Activated naive CD4-positive, alpha-beta T cell treated with anti-CD3 and anti-CD28 coated beads, Interleukin-2, amount 50 U/mL, for 16 hours (primary cell): ENCODE results near the gene ERV3-1.
"Not testable (repeated sequence)": the region's sequence is repeated elsewhere in the genome, so short reads cannot be mapped to it uniquely, and the experiment has no call there.

Source experiments
- DNase-seq: peaks from one replicate; pipeline ENCODE4 v3.0.0-alpha.2; 2020

The ERV3-1 gene, protein sequence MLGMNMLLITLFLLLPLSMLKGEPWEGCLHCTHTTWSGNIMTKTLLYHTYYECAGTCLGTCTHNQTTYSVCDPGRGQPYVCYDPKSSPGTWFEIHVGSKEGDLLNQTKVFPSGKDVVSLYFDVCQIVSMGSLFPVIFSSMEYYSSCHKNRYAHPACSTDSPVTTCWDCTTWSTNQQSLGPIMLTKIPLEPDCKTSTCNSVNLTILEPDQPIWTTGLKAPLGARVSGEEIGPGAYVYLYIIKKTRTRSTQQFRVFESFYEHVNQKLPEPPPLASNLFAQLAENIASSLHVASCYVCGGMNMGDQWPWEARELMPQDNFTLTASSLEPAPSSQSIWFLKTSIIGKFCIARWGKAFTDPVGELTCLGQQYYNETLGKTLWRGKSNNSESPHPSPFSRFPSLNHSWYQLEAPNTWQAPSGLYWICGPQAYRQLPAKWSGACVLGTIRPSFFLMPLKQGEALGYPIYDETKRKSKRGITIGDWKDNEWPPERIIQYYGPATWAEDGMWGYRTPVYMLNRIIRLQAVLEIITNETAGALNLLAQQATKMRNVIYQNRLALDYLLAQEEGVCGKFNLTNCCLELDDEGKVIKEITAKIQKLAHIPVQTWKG

DNA sequence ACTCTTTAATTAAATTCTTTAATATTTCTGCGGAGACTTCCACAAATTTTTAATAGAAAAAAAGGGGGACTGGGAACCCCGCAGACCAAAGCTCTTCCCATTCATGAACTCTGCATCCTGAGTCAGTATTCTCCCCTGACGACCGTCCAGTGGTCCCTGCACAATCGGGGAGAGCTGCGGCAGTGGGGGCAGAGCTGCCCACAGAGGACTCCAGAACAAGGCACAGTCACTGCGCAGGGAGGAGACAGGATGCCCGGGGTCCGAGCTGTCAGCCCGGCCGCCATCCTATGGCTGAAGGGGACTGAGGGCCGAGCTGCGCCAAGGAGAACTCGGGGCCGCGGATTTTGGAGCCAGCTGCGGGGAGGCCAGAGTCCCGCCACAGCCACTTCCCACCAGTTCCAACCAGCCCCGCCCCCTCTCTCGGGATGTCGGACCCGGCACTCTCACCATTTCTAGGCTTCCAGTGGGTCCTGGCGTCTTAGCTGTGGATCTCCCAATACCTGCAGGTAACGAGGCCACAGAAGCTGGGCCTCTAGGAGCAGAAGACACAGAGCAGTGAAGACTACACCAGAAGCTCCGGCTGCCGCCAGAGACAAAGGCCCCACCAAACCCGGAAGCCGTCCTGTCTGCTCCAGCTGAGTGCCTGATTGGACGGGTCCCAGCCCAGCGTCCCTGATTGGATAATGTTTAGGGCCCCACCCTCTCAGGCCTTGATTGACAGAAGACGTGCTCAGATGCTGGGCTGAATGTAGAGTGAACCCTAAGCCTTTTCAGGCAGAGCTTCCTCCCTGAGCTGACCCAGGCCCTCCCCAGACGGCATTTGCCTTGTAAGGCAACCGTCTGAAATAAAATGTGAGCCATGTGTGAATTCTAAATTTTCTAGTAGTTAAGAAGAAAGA, at the start of gene ERV3-1:
Gene ERV3-1 (minus strand): TSS at position 594 of the 899 bp plus-strand sequence. CDS start 13,661 bp downstream, outside the sequence.
- DNase-seq = peak; percentile 92

DNA sequence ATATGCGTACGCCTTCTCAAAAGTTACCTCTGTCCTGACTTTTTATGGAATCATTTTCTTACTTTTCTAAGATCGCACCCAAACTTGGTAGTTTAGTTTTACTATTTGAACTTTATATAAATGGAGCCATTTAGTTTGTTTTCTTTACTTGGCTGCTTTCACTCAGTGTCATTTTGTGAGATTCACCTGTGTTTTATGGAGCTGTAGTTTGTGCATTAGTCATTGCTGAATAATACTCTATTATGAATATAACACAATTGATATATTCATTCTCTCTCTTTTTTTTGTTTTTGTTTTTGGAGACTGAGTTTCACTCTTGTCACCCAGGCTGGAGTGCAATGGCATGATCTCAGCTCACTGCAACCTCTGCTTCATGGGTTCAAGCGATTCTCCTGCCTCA, 49.3 kb upstream of the ERV3-1 start:
- DNase-seq = not testable (repeated sequence)

DNA sequence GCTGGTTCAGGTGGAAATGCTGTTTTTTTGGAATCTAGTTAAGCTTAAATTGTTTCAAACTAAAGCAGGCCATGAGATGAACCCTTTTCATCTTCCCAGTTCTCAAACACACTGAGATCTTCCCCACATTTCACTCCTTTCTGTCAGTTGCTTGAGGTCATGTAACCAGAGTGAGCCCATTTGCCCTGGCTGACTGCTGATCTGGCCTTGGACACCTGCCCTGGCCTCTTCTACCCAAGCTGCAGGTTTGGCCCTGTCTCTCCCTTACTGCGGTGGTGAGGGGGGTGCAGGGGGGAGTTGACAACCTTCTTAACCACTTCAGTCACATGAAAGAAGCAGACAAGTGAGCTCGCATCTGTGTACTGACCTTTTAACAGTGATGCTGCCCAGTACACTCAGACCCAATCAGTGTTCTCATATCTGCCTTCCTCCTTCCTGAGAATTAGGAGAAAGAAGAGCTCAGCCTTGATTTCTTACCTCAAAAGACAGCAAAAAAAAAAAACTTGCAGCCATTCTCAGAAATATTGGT, 48.0 kb upstream of the ERV3-1 start:
- not testable (repeated sequence) for DNase-seq

DNA sequence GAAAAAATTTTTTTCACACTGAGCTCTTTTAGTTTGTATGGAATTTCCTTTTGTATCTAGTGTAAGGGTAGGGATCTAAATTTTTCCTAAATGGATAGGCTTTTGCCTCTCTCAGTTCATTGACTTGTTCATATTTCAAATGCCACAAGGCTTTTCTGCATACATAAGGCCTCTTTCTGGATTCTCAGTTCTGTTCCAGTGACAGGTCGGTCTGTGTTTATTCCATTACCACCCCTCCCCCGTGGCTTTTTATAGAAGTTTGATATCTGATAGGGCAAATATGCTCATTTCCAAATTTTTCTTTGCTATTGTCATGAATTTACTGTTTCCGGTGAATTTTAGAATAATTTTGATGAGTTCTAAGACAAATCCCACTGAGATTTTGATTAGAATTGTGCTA, 45.2 kb upstream of the ERV3-1 start:
- not testable (repeated sequence) for DNase-seq

DNA sequence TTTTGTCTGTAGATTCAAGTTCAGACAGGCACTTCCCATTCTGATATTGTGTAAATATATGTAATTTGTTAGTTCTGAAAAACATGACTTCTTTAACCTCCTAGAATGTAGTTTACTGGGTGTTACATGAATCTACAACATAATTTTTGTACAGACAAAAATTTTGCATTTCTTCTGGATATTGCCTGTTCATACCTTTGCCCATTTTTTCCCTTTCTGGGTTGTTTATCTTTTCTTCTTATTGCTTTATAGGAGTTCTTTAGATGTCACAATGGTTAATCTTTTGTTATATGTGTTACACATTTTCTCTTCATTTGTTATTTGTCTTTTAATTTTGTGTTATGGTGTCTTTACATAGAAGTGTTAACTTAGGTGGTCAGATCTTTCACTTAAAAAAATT, 44.7 kb upstream of the ERV3-1 start:
- not testable (repeated sequence) for DNase-seq

DNA sequence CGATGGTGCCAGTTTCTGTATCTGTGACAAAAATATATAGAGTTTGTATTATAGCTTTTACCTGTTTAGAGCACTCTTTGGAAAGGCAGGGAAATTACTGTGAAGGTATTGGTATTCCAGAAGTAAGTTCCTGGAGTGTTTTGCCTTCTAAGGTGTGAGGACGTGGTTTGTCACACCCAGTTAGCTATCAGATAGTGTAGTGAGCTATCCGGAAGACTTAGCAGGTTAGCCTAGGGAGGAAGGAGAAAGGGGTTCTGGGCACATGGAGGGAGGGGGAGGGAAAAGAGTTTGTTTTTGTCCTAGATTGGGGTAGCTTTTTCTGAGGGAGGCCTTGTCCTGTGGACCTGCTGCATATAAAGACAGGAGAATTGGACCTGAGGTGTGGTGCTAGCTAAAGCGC, 39.8 kb upstream of the ERV3-1 start:
- DNase-seq = not testable (repeated sequence)

DNA sequence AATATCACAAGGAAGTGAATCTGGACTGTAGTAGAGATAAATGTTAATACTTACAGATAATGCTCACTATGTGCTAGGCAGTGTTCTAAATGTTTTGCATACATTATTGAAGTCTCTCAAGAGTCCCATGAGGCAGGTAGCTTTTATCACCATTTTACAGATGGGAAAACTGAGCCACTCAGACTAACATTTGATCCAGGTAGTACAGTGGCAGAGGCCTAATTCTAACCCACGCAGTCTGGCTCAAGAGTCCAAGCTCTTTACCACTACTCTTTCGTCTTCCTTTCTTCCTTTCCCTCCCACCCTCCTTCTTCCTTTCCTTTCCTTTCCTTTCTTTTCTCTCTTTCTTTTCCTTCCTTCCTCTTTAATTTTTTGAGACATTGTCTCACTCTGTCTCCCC, 39.1 kb upstream of the ERV3-1 start:
- not testable (repeated sequence) for DNase-seq

DNA sequence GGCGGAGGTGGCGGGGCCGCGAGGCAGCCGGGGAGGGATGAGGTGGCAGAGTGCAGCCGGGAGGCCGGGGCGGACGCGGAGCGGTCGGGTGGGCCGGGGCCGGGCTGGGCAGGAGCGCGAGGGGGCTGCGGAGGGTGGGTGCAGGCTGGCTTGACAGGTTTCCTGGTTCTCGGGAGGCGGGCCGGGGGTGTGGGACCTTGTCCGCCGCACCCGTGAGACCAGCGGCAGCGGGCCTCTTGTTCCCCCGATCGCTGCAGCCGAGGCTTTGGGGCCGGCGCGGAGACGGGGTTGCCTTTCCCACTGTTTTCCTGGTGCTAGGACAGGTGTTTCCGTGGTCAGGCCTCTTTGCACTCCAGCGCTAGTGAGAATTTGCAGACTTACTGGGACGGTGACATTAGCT, 32.3 kb upstream of the ERV3-1 start:
- DNase-seq = peak; percentile 20

DNA sequence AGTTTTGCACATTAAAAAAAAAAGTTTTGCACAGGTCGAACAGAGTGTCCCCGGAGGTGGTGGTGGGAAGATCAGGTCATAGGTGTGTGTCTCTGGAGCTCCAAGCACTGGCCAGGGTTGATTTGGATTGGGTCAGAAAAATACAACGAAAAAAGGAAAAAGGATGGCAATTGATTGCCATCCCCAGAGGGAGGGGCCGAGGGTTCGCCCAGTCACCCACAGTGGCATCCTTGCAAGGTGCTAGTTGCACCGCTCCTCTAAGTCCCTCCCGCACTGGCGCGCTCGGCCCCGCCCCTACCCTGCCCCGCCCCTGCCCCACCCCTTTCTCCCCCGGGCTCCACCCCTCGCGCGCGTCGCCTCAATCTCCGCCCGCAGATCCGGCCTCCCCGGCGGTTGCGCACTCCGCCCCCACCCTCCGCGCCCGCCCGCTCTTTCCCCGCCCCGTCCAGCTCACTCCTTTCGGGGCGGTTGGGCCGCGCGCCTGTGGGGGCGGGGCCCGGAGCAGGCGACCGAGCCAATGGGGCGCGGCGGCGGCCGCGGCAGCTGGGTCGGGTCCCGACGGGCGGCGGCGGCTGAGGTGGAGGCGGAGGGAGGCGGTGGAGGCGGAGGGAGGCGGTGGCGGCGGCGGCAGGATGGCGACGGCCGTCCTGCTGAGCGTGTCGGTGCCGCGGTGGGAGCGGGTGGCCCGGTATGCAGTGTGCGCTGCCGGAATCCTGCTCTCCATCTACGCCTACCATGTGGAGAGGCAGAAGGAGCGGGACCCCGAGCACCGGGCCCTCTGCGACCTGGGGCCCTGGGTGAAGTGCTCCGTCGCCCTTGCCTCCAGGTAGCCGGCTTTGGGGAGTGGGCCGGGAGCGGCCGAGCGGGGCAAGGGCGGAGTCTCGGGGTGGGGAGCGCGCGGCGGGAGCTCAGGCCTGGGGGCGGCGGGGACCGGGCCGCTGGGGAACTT, 31.5 kb upstream of the ERV3-1 start:
- DNase-seq = peak; percentile 93

DNA sequence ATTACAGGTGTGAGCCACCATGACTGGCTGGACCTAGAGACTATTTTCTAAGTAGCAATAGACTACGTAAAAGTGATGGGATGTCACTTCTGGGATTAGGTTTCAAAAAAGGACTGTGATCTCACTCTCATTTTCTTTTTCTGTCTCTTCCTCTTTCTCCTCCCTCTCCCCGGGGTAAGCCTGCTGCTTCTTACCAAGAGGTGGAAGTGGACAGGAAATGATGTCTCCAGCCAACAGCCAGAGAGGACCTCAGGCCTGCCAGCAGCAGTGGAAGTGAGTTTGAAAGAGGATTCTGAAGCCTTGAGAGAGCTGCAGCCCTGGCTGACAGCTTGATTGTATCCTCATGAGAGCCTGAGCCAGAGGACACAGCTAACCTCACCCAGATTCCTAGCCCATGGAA, 30.0 kb upstream of the ERV3-1 start:
- not testable (repeated sequence) for DNase-seq

DNA sequence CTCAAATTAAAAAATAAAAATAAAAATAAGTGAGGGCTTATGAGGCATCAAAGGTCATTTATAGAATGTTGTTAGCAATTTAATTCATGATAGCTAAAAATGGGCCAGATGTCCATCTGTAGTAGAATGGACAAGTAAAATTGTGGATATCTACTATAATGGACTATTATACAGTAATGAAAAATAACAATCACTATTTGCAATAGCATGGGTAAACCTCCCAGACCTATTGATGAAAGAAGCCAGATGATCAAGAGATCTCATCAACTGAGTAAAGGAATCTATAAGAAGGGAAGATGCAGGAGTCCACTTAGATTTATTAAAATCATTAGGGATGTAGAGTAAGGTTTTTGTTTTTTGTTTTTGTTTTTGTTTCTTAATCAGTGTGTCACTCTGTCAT, 29.0 kb upstream of the ERV3-1 start:
- DNase-seq = not testable (repeated sequence)

DNA sequence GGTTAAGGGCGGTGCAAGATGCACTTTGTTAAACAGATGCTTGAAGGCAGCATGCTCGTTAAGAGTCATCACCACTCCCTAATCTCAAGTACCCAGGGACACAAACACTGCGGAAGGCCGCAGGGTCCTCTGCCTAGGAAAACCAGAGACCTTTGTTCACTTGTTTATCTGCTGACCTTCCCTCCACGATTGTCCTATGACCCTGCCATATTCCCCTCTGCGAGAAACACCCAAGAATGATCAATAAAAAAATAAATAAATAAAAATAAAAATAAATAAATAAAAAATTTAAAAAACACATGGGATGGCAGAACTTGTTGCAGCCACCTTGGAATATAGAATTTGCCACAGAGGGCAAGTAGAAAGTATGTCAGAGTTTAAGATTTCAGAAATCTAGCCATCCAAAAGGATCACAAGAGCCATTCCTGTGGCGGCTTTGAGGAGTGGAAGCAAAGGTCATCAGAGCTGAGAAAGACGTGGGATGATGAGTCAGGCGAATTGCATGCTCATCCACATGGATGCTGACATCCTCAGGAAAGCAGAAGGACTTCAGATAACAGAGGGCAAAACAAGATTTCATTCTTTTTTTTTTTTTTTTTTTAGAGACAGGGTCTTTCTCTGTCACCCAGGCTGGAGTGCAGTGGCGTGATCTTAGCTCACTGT, 27.8 kb upstream of the ERV3-1 start:
- not testable (repeated sequence) for DNase-seq

DNA sequence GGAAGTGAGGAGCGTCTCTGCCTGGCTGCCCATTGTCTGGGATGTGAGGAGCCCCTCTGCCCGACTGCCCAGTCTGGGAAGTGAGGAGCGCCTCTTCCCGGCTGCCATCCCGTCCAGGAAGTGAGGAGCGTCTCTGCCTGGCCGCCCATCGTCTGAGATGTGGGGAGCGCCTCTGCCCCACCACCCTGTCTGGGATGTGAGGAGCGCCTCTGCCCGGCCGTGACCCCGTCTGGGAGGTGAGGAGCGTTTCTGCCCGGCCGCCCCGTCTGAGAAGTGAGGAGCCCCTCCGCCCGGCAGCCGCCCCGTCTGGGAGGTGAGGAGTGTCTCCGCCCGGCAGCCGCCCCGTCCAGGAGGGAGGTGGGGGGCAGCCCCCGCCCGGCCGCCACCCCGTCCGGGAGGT, 26.9 kb upstream of the ERV3-1 start:
- not testable (repeated sequence) for DNase-seq

DNA sequence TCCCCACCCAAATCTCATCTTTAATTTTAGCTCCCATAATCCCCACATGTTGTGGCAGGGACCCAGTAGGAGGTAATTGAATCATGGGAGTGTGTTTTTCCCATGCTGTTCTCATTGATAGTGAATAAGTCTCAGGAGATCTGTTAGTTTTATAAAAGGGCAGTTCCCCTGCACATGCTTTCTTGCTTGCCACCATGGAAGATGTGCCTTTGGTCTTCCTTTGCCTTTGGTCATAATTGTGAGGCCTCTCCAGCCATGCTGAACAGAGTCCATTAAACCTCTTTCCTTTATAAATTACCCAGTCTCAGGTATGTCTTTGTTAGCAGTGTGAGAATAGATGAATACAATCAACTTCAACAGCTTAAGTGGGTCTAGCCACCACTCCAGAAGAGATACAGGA, 18.5 kb upstream of the ERV3-1 start:
- DNase-seq = not testable (repeated sequence)

DNA sequence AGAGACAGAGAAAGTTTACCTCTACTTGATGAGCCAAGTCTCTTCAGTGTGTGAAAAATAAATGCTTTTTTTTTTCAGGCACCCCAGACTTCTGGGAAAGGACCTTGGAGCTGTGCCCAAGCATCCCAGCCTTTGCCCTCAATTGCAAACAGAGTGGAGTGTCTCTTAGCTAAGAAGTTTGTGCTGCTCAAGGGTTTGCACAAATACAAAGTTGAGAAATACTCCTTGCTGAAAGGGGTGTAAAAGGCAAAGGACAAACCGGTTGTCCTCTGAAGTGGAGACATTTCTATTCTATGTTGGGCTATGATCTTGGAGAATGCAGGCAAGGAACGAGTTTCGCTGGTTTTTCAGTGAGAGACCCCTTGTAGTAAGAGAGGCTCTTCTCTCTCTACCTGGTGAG, 14.5 kb upstream of the ERV3-1 start:
- not testable (repeated sequence) for DNase-seq

DNA sequence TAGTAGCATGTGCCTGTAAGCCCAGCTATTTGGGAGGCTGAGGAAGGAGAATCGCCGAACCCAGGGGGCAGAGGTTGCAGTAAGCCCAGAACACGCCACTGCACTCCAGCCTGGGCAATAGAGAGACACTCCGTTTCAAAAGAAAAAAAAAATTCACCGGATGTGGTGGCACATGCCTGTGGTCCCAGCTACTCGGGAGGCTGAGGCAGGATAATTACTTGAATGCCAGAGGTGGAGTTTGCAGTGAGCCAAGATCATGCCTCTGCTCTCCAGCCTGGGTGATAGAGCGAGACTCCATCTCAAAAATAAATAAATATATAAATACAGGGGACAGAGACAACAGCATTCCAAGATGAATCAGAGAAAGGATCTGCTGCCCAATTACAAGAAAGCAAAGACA, 3.4 kb upstream of the ERV3-1 start:
- not testable (repeated sequence) for DNase-seq

DNA sequence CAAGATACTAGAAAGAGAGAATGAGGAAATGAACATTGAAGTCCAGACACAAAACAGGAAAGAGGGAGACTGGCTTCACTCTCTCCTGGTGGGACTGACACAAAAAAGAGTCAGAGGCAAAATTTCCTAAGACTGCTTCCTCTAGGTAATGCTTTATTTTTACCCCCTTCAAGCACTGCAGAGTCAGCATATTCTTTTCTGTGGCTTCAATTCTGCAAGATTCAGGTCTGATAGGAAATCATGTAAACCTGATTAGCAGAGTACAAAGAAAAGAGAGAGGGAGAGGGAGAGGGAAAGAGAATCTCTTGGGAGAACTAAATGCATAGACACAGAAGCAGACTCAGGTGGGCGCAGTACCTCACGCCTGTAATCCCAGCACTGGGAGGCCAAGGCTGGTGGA, 2.9 kb upstream of the ERV3-1 start:
- not testable (repeated sequence) for DNase-seq

DNA sequence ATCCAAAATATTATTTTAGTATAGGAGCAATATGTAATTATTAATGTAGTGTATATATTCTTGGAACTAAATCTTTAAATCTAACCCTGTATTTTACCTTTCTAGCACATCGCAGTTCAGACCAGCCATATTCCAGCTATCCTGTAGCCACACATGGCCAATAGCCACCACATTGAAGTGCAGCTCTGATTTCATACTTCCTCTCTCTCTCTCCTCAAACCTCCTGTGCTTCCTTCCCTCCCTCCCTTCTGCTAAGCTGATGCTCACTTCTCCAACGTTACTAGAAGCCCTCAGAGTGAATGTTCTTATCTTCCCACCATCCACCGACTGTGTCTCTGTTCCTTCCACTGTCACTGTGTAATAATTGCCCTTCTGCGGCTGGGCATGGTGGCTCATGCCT, 549 bp upstream of the ERV3-1 start:
- not testable (repeated sequence) for DNase-seq

DNA sequence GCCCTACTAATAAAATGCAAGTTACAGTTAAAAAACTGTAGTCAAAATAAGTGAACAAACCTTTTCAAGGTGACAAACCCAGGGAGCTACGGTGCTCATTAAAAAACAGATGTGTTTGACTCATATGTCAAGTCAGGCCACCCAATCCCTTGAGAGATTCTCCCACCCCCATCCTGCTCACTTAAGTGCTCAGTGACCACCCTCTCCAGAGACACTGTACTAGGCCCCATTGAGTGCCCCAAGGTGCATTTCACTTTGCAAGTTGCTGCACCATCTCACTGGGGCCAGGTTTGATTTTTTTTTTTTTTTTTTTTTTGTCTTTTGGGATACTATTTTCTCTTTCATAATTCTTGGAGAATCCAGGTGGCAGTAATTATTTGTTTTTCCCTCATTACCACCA, 1.9 kb downstream of the ERV3-1 start:
- DNase-seq = no peak

DNA sequence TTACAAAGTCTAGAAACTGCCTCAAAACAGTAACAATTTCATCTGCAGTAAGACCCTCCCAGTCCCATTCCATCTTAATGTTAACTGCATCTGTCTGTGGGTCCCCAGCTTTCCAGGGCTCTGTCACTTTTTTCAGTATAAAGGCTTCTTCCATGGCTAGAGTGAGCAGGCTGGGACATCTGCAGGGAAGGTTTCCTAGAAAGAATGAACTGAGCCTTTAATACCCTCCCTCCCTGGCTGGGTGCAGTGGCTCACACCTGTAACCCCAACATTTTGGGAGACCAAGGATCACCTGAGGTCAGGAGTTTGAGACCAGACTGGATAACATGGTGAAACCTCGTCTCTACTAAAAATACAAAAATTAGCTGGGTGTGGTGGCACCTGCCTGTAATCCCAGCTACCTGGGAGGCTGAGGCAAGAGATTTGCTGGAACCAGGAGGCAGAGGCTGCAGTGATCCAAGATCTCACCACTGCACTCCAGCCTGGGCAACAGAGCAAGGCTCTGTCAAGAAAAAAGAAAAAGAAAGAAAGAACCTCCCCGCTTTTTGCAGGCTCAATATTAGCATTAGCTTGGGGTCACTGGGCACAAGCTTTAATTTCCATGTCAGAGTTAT, 3.4 kb downstream of the ERV3-1 start:
- DNase-seq = no peak

DNA sequence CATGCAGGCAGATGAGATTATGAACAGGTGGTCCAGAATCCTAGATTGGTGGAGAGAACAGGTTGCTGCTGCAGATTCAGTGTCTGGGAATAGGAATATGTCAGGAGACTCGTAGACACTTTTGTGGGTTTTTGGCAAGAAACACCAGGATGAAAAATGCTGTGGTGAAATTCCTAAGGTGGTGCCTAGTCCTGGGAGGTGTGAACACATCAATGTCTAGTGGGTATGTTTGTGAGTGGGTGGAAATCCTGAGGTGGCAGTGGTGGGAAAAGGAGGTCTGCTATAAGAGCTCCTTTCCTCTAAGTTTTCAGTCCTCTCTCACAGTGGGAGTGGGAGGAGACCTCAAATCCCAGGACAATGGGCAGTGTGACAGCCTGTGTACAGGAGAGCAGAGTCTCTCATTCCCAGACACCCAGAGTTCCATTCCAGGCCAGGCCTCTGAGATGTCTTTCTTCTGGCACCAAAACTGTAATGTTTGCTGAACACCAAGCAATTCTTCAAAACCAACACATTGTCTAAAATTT, 5.1 kb downstream of the ERV3-1 start:
- DNase-seq = no peak
